Right atrium auricular region (tissue), 2 donors: ENCODE results near the gene FAM210A. TPM values are rescaled to one million over a fixed set of nuclear protein-coding genes. Genes with fewer than 3 reads are reported as not detected.

Experiments used
- DNase-seq: peaks from one replicate; pipeline ENCODE4 v3.0.0-alpha.2; 2019; ENCODE audit warnings: low spot score
- H3K27ac ChIP-seq, 2 donors: fragments of 200-600 bp; sonication (generic); 1 replicate in 1 of 2; 2 replicates in 1 of 2; pipeline ENCODE4 v1.5.1; 2016 to 2019
- H3K27me3 ChIP-seq, 2 donors: fragments of 200-600 bp; sonication (generic); one replicate each; pipeline versions ENCODE4 v1.5.1 to v1.6.0; 2017 to 2019
- H3K36me3 ChIP-seq: fragments of 200-600 bp; sonication (generic); one replicate; pipeline ENCODE4 v1.5.1; 2016
- H3K4me1 ChIP-seq, 2 donors: fragments of 200-600 bp; sonication (generic); one replicate each; pipeline versions ENCODE4 v1.5.1 to v1.6.0; 2017 to 2019
- H3K4me3 ChIP-seq, 2 donors: fragments of 200-600 bp; sonication (generic); 1 replicate in 1 of 2; 2 replicates in 1 of 2; pipeline ENCODE4 v1.5.1; 2017 to 2019; ENCODE audit warnings: mild to moderate bottlenecking in 1 of 2, moderate library complexity in 1 of 2
- H3K9me3 ChIP-seq, 2 donors: fragments of 200-600 bp; sonication (generic); one replicate each; pipeline ENCODE4 v1.5.1; 2019
- total RNA-seq, 2 donors: library from RNA; depleted of rRNA; stranded (reverse); fragments of >200 nt; gene quantifications; one replicate each; pipeline ENCODE4 v1.1.0, GENCODE V29; 2016
- TF ChIP-seq, protein P1 (sequence below), 2 donors: fragments of 200-600 bp; sonication (generic); IDR thresholded peaks; one replicate each; pipeline ENCODE4 v1.5.1; 2019; ENCODE audit warnings: antibody characterized with exemption in 2 of 2

The FAM210A gene, protein sequence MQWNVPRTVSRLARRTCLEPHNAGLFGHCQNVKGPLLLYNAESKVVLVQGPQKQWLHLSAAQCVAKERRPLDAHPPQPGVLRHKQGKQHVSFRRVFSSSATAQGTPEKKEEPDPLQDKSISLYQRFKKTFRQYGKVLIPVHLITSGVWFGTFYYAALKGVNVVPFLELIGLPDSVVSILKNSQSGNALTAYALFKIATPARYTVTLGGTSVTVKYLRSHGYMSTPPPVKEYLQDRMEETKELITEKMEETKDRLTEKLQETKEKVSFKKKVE
- 10 to 100 TPM; 31.8 to 40.8 TPM for total RNA-seq

- peak; percentile 97 for DNase-seq
- Histone ChIP-seq H3K9me3 (no peaks in the 10 kb centered on the region), H3K4me3 (peak within 1 kb of the TSS; percentile 63 to 89), H3K4me1 (peaks cover 0 to 23% of the 10 kb centered on the region in 2 donors), H3K36me3 (no peaks in the 10 kb centered on the region), H3K27me3 (no peaks in the 10 kb centered on the region), H3K27ac (peak within 1 kb of the TSS; percentile 96 to 98)
- TF ChIP-seq, protein P1, sequence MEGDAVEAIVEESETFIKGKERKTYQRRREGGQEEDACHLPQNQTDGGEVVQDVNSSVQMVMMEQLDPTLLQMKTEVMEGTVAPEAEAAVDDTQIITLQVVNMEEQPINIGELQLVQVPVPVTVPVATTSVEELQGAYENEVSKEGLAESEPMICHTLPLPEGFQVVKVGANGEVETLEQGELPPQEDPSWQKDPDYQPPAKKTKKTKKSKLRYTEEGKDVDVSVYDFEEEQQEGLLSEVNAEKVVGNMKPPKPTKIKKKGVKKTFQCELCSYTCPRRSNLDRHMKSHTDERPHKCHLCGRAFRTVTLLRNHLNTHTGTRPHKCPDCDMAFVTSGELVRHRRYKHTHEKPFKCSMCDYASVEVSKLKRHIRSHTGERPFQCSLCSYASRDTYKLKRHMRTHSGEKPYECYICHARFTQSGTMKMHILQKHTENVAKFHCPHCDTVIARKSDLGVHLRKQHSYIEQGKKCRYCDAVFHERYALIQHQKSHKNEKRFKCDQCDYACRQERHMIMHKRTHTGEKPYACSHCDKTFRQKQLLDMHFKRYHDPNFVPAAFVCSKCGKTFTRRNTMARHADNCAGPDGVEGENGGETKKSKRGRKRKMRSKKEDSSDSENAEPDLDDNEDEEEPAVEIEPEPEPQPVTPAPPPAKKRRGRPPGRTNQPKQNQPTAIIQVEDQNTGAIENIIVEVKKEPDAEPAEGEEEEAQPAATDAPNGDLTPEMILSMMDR (IDR thresholded peaks at IDR 0.05), result peak in 1 of 2 donors; percentile 49
Observed at GRCh38 chr18:13726232-13726971, at the start of gene FAM210A, which contains the start of gene RNMT. TSS of gene FAM210A (minus strand) at chr18:13726558. CDS start at chr18:13682077, 44,481 bp downstream. TSS of gene RNMT (plus strand) at chr18:13726673. CDS start at chr18:13731518, 4,845 bp downstream.

GRCh38 chr18:13775058-13775457 is 48.7 kb upstream of the FAM210A start:
- H3K4me1 ChIP-seq, result no peaks in the 10 kb centered on the region
- no peak for DNase-seq
- TF ChIP-seq, protein P1 (IDR thresholded peaks at IDR 0.05), result no peak
- H3K27me3 ChIP-seq, result no peaks in the 10 kb centered on the region
- H3K4me3 ChIP-seq, result no peak overlapping the region
- H3K27ac ChIP-seq, result no peak overlapping the region
- H3K36me3 ChIP-seq, result no peaks in the 10 kb centered on the region
- peaks cover 0 to 3% of the 10 kb centered on the region in 2 donors for H3K9me3 ChIP-seq

DNA sequence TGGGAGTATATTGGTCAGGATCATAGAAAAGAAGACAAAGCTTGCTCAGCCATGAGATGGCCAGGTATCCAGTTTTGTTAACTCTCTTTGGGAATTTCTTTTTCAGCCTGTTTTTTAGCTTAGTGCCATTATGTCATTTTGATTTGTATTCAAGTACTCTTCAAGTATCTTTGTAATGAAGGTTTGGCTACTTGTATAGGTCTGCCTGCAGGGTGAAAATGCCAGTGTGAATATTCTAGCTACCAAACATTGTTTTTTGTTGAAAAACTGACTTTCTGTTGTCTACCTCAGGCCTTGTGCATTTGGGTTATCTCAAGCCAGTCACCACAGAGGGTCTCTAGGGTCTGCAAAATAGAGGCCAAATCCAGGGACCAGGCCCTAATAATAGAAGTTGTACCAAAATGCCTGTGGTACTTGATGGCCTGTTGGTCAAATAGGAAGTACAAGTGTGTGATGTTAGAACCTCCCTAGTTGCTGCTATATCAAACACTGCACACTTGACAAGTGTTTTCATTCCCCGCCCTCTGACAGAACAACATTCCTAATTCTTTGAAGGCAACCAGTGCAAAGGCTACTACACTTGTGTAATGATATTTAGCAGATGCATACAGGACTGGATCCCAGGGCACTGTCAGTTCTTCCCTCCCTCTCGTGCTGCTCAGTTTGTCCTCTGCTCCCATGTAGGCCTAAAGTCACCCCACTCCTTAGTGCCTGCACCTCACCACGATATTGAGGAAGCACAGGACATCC is 36.5 kb upstream of the FAM210A start:
- H3K4me1 ChIP-seq, result no peaks in the 10 kb centered on the region
- H3K27ac ChIP-seq, result no peak overlapping the region
- H3K36me3 ChIP-seq, result peaks cover 14% of the 10 kb centered on the region
- H3K27me3 ChIP-seq, result no peaks in the 10 kb centered on the region
- no peaks in the 10 kb centered on the region for H3K9me3 ChIP-seq
- no peak overlapping the region for H3K4me3 ChIP-seq
- TF ChIP-seq, protein P1 (IDR thresholded peaks at IDR 0.05), result no peak
- DNase-seq, result no peak

DNA sequence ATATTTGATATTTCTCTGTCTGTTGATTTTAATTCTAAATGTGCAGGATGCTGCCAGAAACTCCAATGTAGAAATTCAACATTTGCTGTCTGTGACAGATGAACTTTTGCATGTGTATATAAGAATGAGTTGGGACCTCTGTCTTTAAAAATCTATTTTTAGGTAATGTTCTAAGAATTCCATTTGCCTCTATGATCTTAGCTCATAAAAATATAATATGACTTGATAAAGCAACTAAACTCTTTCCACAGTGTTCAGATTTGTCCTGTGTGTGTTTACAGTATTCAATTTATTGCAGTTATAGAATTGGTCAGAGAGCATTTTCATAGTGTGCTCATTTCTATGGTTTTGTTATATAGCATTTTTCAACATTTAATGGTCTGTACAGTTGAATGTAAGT is 33.7 kb upstream of the FAM210A start:
- H3K9me3 ChIP-seq, result no peaks in the 10 kb centered on the region
- no peak overlapping the region for H3K27ac ChIP-seq
- no peaks in the 10 kb centered on the region for H3K27me3 ChIP-seq
- TF ChIP-seq, protein P1 (IDR thresholded peaks at IDR 0.05), result no peak
- H3K4me1 ChIP-seq, result no peaks in the 10 kb centered on the region
- DNase-seq, result no peak
- peaks cover 32% of the 10 kb centered on the region for H3K36me3 ChIP-seq
- H3K4me3 ChIP-seq, result no peak overlapping the region

DNA sequence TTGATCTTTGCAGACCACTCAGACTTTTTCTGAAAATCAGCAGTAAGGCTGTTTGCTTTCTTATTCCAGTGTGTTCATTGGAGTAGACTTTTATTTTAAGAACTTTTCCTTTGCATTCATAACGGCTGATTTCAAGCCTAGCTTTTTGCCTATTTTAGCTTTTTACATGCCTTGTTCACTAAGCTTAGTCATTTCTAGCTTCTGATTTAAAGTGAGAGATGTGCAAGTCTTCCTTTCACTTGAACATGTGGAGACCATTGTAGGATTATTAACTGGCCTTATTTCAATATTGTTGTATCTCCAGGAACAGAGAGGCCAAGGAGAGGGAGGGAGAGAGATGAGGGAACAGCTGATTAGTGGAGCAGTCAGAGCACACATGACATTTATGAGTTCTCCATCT is 32.3 kb upstream of the FAM210A start:
- no peak overlapping the region for H3K4me3 ChIP-seq
- no peaks in the 10 kb centered on the region for H3K4me1 ChIP-seq
- H3K27me3 ChIP-seq, result no peaks in the 10 kb centered on the region
- H3K36me3 ChIP-seq, result peaks cover 47% of the 10 kb centered on the region
- no peak for DNase-seq
- TF ChIP-seq, protein P1 (IDR thresholded peaks at IDR 0.05), result no peak
- H3K27ac ChIP-seq, result no peak overlapping the region
- H3K9me3 ChIP-seq, result no peaks in the 10 kb centered on the region
